ENCODE results near the gene ALDH3A2.

Gene ALDH3A2

DNA sequence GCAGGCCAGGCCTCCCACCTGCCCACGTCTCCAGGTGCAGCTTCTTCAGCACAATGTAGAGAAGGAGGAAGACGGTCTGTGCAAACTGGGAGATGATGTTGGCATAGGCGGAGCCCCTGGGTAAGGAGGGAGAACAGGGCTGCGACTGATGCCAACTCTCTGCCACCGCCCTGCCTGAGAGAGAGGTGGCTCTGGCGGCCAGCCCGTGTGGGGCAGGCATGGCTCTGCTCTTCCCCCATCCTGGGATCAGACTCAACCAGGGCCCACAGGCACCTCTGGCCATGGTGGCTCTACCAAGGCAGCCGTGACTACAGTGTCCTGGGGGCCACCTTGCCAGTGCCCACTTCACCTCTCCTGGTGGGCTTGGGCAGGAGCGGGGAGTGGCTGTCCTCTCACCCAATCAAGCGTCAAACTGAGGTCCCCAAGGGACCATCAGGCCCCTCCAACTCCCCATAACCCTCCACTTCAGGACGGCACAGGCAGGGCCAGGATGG is 59.2 kb downstream of the ALDH3A2 start:
- TF ChIP-seq, protein P1, sequence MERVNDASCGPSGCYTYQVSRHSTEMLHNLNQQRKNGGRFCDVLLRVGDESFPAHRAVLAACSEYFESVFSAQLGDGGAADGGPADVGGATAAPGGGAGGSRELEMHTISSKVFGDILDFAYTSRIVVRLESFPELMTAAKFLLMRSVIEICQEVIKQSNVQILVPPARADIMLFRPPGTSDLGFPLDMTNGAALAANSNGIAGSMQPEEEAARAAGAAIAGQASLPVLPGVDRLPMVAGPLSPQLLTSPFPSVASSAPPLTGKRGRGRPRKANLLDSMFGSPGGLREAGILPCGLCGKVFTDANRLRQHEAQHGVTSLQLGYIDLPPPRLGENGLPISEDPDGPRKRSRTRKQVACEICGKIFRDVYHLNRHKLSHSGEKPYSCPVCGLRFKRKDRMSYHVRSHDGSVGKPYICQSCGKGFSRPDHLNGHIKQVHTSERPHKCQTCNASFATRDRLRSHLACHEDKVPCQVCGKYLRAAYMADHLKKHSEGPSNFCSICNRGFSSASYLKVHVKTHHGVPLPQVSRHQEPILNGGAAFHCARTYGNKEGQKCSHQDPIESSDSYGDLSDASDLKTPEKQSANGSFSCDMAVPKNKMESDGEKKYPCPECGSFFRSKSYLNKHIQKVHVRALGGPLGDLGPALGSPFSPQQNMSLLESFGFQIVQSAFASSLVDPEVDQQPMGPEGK (CRISPR knock-in tag; IDR thresholded peaks at IDR 0.05; ENCODE audit: borderline replicate concordance): no peak
- TF ChIP-seq ZNF70 (CRISPR knock-in tag; IDR thresholded peaks at IDR 0.05): no peak
- TF ChIP-seq, protein P2, sequence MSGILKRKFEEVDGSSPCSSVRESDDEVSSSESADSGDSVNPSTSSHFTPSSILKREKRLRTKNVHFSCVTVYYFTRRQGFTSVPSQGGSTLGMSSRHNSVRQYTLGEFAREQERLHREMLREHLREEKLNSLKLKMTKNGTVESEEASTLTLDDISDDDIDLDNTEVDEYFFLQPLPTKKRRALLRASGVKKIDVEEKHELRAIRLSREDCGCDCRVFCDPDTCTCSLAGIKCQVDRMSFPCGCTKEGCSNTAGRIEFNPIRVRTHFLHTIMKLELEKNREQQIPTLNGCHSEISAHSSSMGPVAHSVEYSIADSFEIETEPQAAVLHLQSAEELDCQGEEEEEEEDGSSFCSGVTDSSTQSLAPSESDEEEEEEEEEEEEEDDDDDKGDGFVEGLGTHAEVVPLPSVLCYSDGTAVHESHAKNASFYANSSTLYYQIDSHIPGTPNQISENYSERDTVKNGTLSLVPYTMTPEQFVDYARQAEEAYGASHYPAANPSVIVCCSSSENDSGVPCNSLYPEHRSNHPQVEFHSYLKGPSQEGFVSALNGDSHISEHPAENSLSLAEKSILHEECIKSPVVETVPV (CRISPR knock-in tag; IDR thresholded peaks at IDR 0.05): no peak
- TF ChIP-seq, protein P3, sequence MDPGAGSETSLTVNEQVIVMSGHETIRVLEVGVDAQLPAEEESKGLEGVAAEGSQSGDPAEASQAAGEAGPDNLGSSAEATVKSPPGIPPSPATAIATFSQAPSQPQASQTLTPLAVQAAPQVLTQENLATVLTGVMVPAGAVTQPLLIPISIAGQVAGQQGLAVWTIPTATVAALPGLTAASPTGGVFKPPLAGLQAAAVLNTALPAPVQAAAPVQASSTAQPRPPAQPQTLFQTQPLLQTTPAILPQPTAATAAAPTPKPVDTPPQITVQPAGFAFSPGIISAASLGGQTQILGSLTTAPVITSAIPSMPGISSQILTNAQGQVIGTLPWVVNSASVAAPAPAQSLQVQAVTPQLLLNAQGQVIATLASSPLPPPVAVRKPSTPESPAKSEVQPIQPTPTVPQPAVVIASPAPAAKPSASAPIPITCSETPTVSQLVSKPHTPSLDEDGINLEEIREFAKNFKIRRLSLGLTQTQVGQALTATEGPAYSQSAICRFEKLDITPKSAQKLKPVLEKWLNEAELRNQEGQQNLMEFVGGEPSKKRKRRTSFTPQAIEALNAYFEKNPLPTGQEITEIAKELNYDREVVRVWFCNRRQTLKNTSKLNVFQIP (CRISPR knock-in tag; IDR thresholded peaks at IDR 0.05; ENCODE audit: borderline replicate concordance, low read depth): no peak
- no peak for TF ChIP-seq ZFP30 (CRISPR knock-in tag; IDR thresholded peaks at IDR 0.05)
- TF ChIP-seq BACH2 (CRISPR knock-in tag; IDR thresholded peaks at IDR 0.05; ENCODE audit: borderline replicate concordance): no peak
- no peak for TF ChIP-seq ARNTL (CRISPR knock-in tag; IDR thresholded peaks at IDR 0.05; ENCODE audit: borderline replicate concordance, low read depth)
- TF ChIP-seq CSDC2 (CRISPR knock-in tag; IDR thresholded peaks at IDR 0.05): no peak
- no peak for TF ChIP-seq ESRRG (CRISPR knock-in tag; IDR thresholded peaks at IDR 0.05)
- no peak for TF ChIP-seq ISL1 (CRISPR knock-in tag; IDR thresholded peaks at IDR 0.05)
- TF ChIP-seq SNAI2 (CRISPR knock-in tag; IDR thresholded peaks at IDR 0.05): no peak
- TF ChIP-seq ZNF565 (CRISPR knock-in tag; conservative IDR thresholded peaks at IDR 0.05; ENCODE audit: low read depth): no peak
- no peak for TF ChIP-seq OSR1 (CRISPR knock-in tag; IDR thresholded peaks at IDR 0.05)
- TF ChIP-seq ZNF8 (CRISPR knock-in tag; IDR thresholded peaks at IDR 0.05): no peak
- TF ChIP-seq ZFP3 (CRISPR knock-in tag; IDR thresholded peaks at IDR 0.05): no peak
- no peak for TF ChIP-seq GLIS3 (CRISPR knock-in tag; IDR thresholded peaks at IDR 0.05)
- TF ChIP-seq PPARA (CRISPR knock-in tag; IDR thresholded peaks at IDR 0.05; ENCODE audit: borderline replicate concordance): no peak
- TF ChIP-seq, protein P4, sequence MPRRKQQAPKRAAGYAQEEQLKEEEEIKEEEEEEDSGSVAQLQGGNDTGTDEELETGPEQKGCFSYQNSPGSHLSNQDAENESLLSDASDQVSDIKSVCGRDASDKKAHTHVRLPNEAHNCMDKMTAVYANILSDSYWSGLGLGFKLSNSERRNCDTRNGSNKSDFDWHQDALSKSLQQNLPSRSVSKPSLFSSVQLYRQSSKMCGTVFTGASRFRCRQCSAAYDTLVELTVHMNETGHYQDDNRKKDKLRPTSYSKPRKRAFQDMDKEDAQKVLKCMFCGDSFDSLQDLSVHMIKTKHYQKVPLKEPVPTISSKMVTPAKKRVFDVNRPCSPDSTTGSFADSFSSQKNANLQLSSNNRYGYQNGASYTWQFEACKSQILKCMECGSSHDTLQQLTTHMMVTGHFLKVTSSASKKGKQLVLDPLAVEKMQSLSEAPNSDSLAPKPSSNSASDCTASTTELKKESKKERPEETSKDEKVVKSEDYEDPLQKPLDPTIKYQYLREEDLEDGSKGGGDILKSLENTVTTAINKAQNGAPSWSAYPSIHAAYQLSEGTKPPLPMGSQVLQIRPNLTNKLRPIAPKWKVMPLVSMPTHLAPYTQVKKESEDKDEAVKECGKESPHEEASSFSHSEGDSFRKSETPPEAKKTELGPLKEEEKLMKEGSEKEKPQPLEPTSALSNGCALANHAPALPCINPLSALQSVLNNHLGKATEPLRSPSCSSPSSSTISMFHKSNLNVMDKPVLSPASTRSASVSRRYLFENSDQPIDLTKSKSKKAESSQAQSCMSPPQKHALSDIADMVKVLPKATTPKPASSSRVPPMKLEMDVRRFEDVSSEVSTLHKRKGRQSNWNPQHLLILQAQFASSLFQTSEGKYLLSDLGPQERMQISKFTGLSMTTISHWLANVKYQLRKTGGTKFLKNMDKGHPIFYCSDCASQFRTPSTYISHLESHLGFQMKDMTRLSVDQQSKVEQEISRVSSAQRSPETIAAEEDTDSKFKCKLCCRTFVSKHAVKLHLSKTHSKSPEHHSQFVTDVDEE (CRISPR knock-in tag; IDR thresholded peaks at IDR 0.05): no peak
- TF ChIP-seq TCF4 (CRISPR knock-in tag; IDR thresholded peaks at IDR 0.05; ENCODE audit: borderline replicate concordance): no peak
- TF ChIP-seq TOX (CRISPR knock-in tag; IDR thresholded peaks at IDR 0.05; ENCODE audit: borderline replicate concordance): no peak
- no peak for ATAC-seq

DNA sequence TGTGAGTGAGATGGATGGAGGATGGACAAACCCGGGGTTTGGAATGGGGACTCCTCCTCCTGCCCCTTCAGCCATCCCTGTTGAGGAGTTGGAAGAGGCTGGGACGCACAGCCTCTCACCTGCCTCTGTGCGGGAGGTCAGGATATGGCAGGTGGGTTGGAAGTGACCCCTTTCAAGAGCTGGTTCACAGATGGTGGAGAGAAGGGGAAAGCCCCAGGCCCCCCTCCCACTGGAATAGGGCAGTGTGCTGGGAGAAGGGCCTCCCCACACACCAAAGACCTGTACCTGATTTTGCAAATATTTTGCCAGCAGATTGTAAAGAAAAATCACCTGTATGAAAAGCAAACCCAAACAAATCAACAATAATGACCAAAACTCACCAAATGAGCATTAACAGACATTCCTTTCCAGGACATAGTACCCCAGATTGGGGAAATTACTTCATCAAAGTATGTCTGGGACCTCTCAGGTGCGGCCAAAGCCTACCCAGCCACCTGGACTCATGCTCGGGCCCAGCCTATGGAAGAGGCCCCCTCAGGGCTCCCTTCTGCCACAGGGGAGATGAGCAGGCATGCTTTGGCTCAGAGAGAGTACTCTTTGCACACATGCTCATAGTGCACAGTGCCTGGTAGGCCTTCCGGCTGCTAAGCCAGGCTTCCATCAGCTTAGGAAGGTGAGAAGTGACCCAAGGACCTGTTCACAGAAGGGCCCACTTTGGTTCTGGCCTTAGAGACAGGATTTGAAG is 60.1 kb downstream of the ALDH3A2 start:
- TF ChIP-seq PPARA (CRISPR knock-in tag; IDR thresholded peaks at IDR 0.05; ENCODE audit: borderline replicate concordance): no peak
- no peak for TF ChIP-seq ZFP30 (CRISPR knock-in tag; IDR thresholded peaks at IDR 0.05)
- TF ChIP-seq ZC3H10 (CRISPR knock-in tag; IDR thresholded peaks at IDR 0.05): no peak
- TF ChIP-seq, protein P2 (CRISPR knock-in tag; IDR thresholded peaks at IDR 0.05): no peak
- no peak for ATAC-seq

Data from SK-N-SH treated with all-trans-retinoic acid at 6 μM for 48 hours (cell line).